ENCODE measurements around the gene IP6K3. TPM values are rescaled to one million over a fixed set of nuclear protein-coding genes. Genes with fewer than 3 reads are reported as not detected.

Gene IP6K3
- total RNA-seq, 2 donors from 2014 or later = 2.5 to 3.1 TPM

GRCh38 chr6:33685411-33686224, 61.1 kb downstream of the IP6K3 start:
- intact Hi-C loops (cut with DNase I) = no loop called here
- H3K4me1 ChIP-seq (replicated peaks) = no peaks in the 10 kb centered on the region
- H3K36me3 ChIP-seq = peaks cover 0 to 24% of the 10 kb centered on the region in 2 donors
- H3K9me3 ChIP-seq = no peaks in the 10 kb centered on the region
- H3K27ac ChIP-seq = no peak overlapping the region
- 89% methylated on average over 38 of the region's 38 CpGs for WGBS
- no peak for DNase-seq (ENCODE audit: low spot score)
- no peaks in the 10 kb centered on the region for H3K27me3 ChIP-seq (replicated peaks; ENCODE audit: insufficient read depth)
- H3K4me3 ChIP-seq = no peak overlapping the region
- TF ChIP-seq POLR2AphosphoS5 (IDR thresholded peaks at IDR 0.05) = no peak
- no peak for TF ChIP-seq POLR2A (IDR thresholded peaks at IDR 0.05)
- TF ChIP-seq CTCF (IDR thresholded peaks at IDR 0.05) = no peak

- intact Hi-C loops (cut with DNase I) = no loop called here
- Histone ChIP-seq H3K36me3 (peaks cover 0 to 24% of the 10 kb centered on the region in 2 donors), H3K4me1 (replicated peaks) (no peaks in the 10 kb centered on the region), H3K27ac (no peak overlapping the region), H3K9me3 (no peaks in the 10 kb centered on the region), H3K27me3 (replicated peaks; ENCODE audit: insufficient read depth) (no peaks in the 10 kb centered on the region), H3K4me3 (no peak overlapping the region)
- TF ChIP-seq POLR2AphosphoS5 (IDR thresholded peaks at IDR 0.05) (no peak), CTCF (IDR thresholded peaks at IDR 0.05) (no peak), POLR2A (IDR thresholded peaks at IDR 0.05) (no peak)
- 87% methylated on average over 7 of the region's 7 CpGs for WGBS
- DNase-seq (ENCODE audit: low spot score) = no peak
These were observed 61.7 kb downstream of the IP6K3 start for GRCh38 chr6:33684983-33685382.

- DNase-seq (ENCODE audit: low spot score) = no peak
- Histone ChIP-seq H3K27ac (no peak overlapping the region), H3K36me3 (peaks cover 0 to 24% of the 10 kb centered on the region in 2 donors), H3K4me1 (replicated peaks) (no peaks in the 10 kb centered on the region), H3K9me3 (no peaks in the 10 kb centered on the region), H3K4me3 (no peak overlapping the region), H3K27me3 (replicated peaks; ENCODE audit: insufficient read depth) (no peaks in the 10 kb centered on the region)
- TF ChIP-seq POLR2AphosphoS5 (IDR thresholded peaks at IDR 0.05) (no peak), CTCF (IDR thresholded peaks at IDR 0.05) (no peak), POLR2A (IDR thresholded peaks at IDR 0.05) (no peak)
- 94% methylated on average over 16 of the region's 16 CpGs for WGBS
- intact Hi-C loops (cut with DNase I) = no loop called here
These were observed 62.2 kb downstream of the IP6K3 start for GRCh38 chr6:33684428-33684896.

- no peak for TF ChIP-seq POLR2AphosphoS5 (IDR thresholded peaks at IDR 0.05)
- TF ChIP-seq POLR2A (IDR thresholded peaks at IDR 0.05) = no peak
- TF ChIP-seq CTCF (IDR thresholded peaks at IDR 0.05) = no peak
- WGBS = 87% methylated on average over 18 of the region's 19 CpGs
These were observed 62.9 kb downstream of the IP6K3 start for GRCh38 chr6:33683576-33684427.

More at GRCh38 chr6:33683576-33684427, 62.9 kb downstream of the IP6K3 start:
- no peak overlapping the region for H3K4me3 ChIP-seq
- intact Hi-C loops (cut with DNase I) = no loop called here
- no peaks in the 10 kb centered on the region for H3K27me3 ChIP-seq (replicated peaks; ENCODE audit: insufficient read depth)
- DNase-seq (ENCODE audit: low spot score) = no peak
- H3K9me3 ChIP-seq = no peaks in the 10 kb centered on the region
- H3K4me1 ChIP-seq (replicated peaks) = no peaks in the 10 kb centered on the region
- no peak overlapping the region for H3K27ac ChIP-seq
- peaks cover 0 to 26% of the 10 kb centered on the region in 2 donors for H3K36me3 ChIP-seq
